HG02870 (cell line): Measurements from ENCODE around the gene NONO.
"Not testable (repeated sequence)": the region's sequence is repeated elsewhere in the genome, so short reads cannot be mapped to it uniquely, and the experiment has no call there.

Experiments
- ATAC-seq: cut with Tn5 transposase; IDR thresholded peaks from one replicate; pipeline ENCODE4 v1.9.1; 2021; ENCODE audit warnings: mild to moderate bottlenecking, moderate library complexity; ENCODE audit not compliant: unreplicated experiment

NONO gene

GRCh38 chrX:71283403-71284143, at the start of gene NONO:
NONO (plus strand) TSS chrX:71283635; CDS start chrX:71290638, 7,003 bp downstream.
- peak; percentile 81 for ATAC-seq

GRCh38 chrX:71235482-71235881, 48.0 kb upstream of the NONO start:
- no peak for ATAC-seq

- no peak for ATAC-seq
Measured at GRCh38 chrX:71236836-71237235, 46.6 kb upstream of the NONO start.

- no peak for ATAC-seq
Measured at GRCh38 chrX:71239781-71240180, 43.7 kb upstream of the NONO start.

GRCh38 chrX:71241301-71241700, 42.1 kb upstream of the NONO start:
- no peak for ATAC-seq

GRCh38 chrX:71244359-71245128, 38.9 kb upstream of the NONO start:
- ATAC-seq, result no peak

- no peak for ATAC-seq
Measured at GRCh38 chrX:71245159-71245558, 38.3 kb upstream of the NONO start.

GRCh38 chrX:71250841-71251240, 32.6 kb upstream of the NONO start:
- no peak for ATAC-seq

- no peak for ATAC-seq
Measured at GRCh38 chrX:71251466-71251973, 31.9 kb upstream of the NONO start.

GRCh38 chrX:71252221-71252620, 31.2 kb upstream of the NONO start:
- no peak for ATAC-seq

GRCh38 chrX:71253253-71254091, 30.0 kb upstream of the NONO start:
- no peak for ATAC-seq

GRCh38 chrX:71254092-71254963, 29.1 kb upstream of the NONO start, which contains the start of gene ZMYM3:
ZMYM3 (minus strand) TSS chrX:71254140; CDS start chrX:71253255, 885 bp downstream.
- ATAC-seq, result peak; percentile 76

- no peak for ATAC-seq
Measured at GRCh38 chrX:71256051-71256450, 27.4 kb upstream of the NONO start.

- no peak for ATAC-seq
Measured at GRCh38 chrX:71256856-71257255, 26.6 kb upstream of the NONO start.

GRCh38 chrX:71268624-71269023, 14.8 kb upstream of the NONO start:
- not testable (repeated sequence) for ATAC-seq

- ATAC-seq, result no peak
Measured at GRCh38 chrX:71269801-71270395, 13.5 kb upstream of the NONO start.

- not testable (repeated sequence) for ATAC-seq
Measured at GRCh38 chrX:71272313-71272712, 11.1 kb upstream of the NONO start.

- not testable (repeated sequence) for ATAC-seq
Measured at GRCh38 chrX:71281300-71281699, 2.1 kb upstream of the NONO start.

GRCh38 chrX:71282514-71283402, 677 bp upstream of the NONO start:
- peak; percentile 17 for ATAC-seq
